Natural killer cell (primary cell): ENCODE results near the gene ZNF738. TPM values are rescaled to one million over a fixed set of nuclear protein-coding genes. Genes with fewer than 3 reads are reported as not detected.
"Not testable (repeated sequence)": the region's sequence is repeated elsewhere in the genome, so short reads cannot be mapped to it uniquely, and the experiment has no call there.

Source experiments
- ATAC-seq, 3 donors: fragments of 150-1000 bp in 2 of 3; fragments of 200-7000 bp in 1 of 3; cut with Tn5 transposase; 1 replicate in 1 of 3; 2 replicates in 2 of 3; pipeline ENCODE4 v1.10.0; 2021; ENCODE audit warnings: mild to moderate bottlenecking in 2 of 3, moderate library complexity in 2 of 3
- DNase-seq, 2 donors: peaks; one replicate each; pipeline versions ENCODE4 v3.0.0 to v3.0.0-alpha.2; 2013 to 2021; ENCODE audit warnings: mixed read lengths in 1 of 2
- H3K27ac ChIP-seq: one replicate; pipeline ENCODE4 v1.5.1; 2013; ENCODE audit warnings: mild to moderate bottlenecking, low read length
- H3K27me3 ChIP-seq: one replicate; pipeline ENCODE4 v1.6.1; 2013; ENCODE audit warnings: low read length; ENCODE audit not compliant: control insufficient read depth, insufficient read depth
- H3K36me3 ChIP-seq: one replicate; pipeline ENCODE4 v1.6.1; 2013; ENCODE audit warnings: low read length; ENCODE audit not compliant: control insufficient read depth, insufficient read depth
- H3K4me1 ChIP-seq: one replicate; pipeline ENCODE4 v1.6.1; 2013; ENCODE audit warnings: low read length; ENCODE audit not compliant: control insufficient read depth, insufficient read depth
- H3K4me3 ChIP-seq: one replicate; pipeline ENCODE4 v1.5.1; 2013; ENCODE audit warnings: low read length
- H3K9me3 ChIP-seq: one replicate; pipeline ENCODE4 v1.6.1; 2013; ENCODE audit warnings: low read length; ENCODE audit not compliant: control insufficient read depth, insufficient read depth
- H3K27ac Mint-ChIP-seq, 2 donors: one replicate each; pipeline ENCODE4 v1.8.0; 2022; ENCODE audit warnings: mild to moderate bottlenecking in 2 of 2, mixed read lengths in 2 of 2, moderate library complexity in 1 of 2
- H3K27me3 Mint-ChIP-seq, 2 donors: one replicate each; pipeline ENCODE4 v1.8.0; 2022; ENCODE audit warnings: low read depth in 2 of 2, mixed read lengths in 2 of 2
- H3K36me3 Mint-ChIP-seq: one replicate; pipeline ENCODE4 v1.8.0; 2022; ENCODE audit warnings: mixed read lengths
- H3K4me1 Mint-ChIP-seq, 2 donors: one replicate each; pipeline ENCODE4 v1.8.0; 2022; ENCODE audit warnings: mixed read lengths in 2 of 2
- H3K4me3 Mint-ChIP-seq: one replicate; pipeline ENCODE4 v1.8.0; 2022; ENCODE audit warnings: mild to moderate bottlenecking, moderate library complexity, mixed read lengths
- H3K9me3 Mint-ChIP-seq, 2 donors: one replicate each; pipeline ENCODE4 v1.8.0; 2022; ENCODE audit warnings: mixed read lengths in 2 of 2
- CTCF ChIP-seq: fragments of 200-600 bp; IDR thresholded peaks from one replicate; pipeline ENCODE4 v1.8.0; 2022; ENCODE audit warnings: antibody characterized with exemption
- WGBS: methylation state at CpG from one replicate; pipeline ENCODE4 v1.1.7; 2013; ENCODE audit warnings: missing lambda C conversion rate; ENCODE audit not compliant: insufficient coverage; 5-methylcytosine and 5-hydroxymethylcytosine counted together
- intact Hi-C: fragments of 100-400 bp; cut with micrococcal nuclease; formaldehyde crosslinking; loops from one replicate; pipeline ENCODE4 v1.14.2; 2022
- total RNA-seq, 4 donors: library from RNA; stranded (reverse); fragments of 120-200 nt in 1 of 4; gene quantifications; one replicate each; pipeline versions ENCODE4 v1.2.3 to v1.2.4, GENCODE V29; 2013 to 2022

ZNF738 gene
- total RNA-seq = 10 to 100 TPM; 11.4 to 22.9 (median 14.7) TPM
- total RNA-seq (2013) = 19.3 TPM

GRCh38 chr19:21358768-21359451 lies at the start of gene ZNF738:
Gene ZNF738 (plus strand): TSS chr19:21359000. CDS start chr19:21359141, 141 bp downstream.
- H3K27ac ChIP-seq = peak within 1 kb of the TSS; percentile 83
- H3K27me3 ChIP-seq = no peaks in the 10 kb centered on the region
- H3K4me3 Mint-ChIP-seq = peak within 1 kb of the TSS; percentile 99
- ATAC-seq (peak; percentile 97 to 98 (median 98)), DNase-seq (peak; percentile 85 to 91)
- peaks cover 7% of the 10 kb centered on the region for H3K4me1 ChIP-seq
- peak within 1 kb of the TSS; percentile 94 to 96 for H3K27ac Mint-ChIP-seq
- no peaks in the 10 kb centered on the region for H3K27me3 Mint-ChIP-seq
- H3K4me1 Mint-ChIP-seq = peaks cover 18% of the 10 kb centered on the region in 2 donors
- no peaks in the 10 kb centered on the region for H3K9me3 Mint-ChIP-seq
- under 1% methylated on average over 35 of the region's 36 CpGs for WGBS
- H3K36me3 ChIP-seq = peaks cover 14% of the 10 kb centered on the region
- intact Hi-C loops = loop anchor here (1.0 to 2.0 kb wide), 3 partner anchors 30 to 146 kb away; partner anchors contain the start of genes ZNF429, ZNF493 and ZNF708
- H3K4me3 ChIP-seq = peak within 1 kb of the TSS; percentile 85
- TF ChIP-seq CTCF = no peak
- peaks cover 9% of the 10 kb centered on the region for H3K36me3 Mint-ChIP-seq
- no peaks in the 10 kb centered on the region for H3K9me3 ChIP-seq

GRCh38 chr19:21312807-21313206 lies 46.0 kb upstream of the ZNF738 start:
- whole genome bisulfite sequencing = 100% methylated on average over 2 of the region's 2 CpGs
- intact Hi-C loops, DNase-seq, H3K27me3 Mint-ChIP-seq, H3K4me3 ChIP-seq, H3K9me3 Mint-ChIP-seq, H3K4me3 Mint-ChIP-seq, H3K4me1 ChIP-seq, ATAC-seq, H3K36me3 Mint-ChIP-seq, H3K27me3 ChIP-seq, H3K36me3 ChIP-seq, H3K9me3 ChIP-seq, H3K27ac ChIP-seq: not testable (repeated sequence)
- Mint-ChIP-seq H3K4me1 (peaks cover 40 to 60% of the 10 kb centered on the region in 2 donors), H3K27ac (peak overlapping the region in 1 of 2 donors; percentile 48)

- TF ChIP-seq CTCF = no peak
- H3K4me1 ChIP-seq = no peaks in the 10 kb centered on the region
- H3K27ac ChIP-seq = no peak overlapping the region
- 90% methylated on average over 1 of the region's 1 CpG for WGBS
- no peak overlapping the region for H3K4me3 ChIP-seq
- no peak for ATAC-seq
- no peaks in the 10 kb centered on the region for H3K27me3 ChIP-seq
- peaks cover 7% of the 10 kb centered on the region for H3K36me3 ChIP-seq
- H3K4me1 Mint-ChIP-seq = peaks cover 48 to 61% of the 10 kb centered on the region in 2 donors
- H3K27me3 Mint-ChIP-seq = no peaks in the 10 kb centered on the region
- peak overlapping the region; percentile 65 to 72 for H3K27ac Mint-ChIP-seq
- intact Hi-C loops = no loop called here
- no peaks in the 10 kb centered on the region for H3K36me3 Mint-ChIP-seq
- H3K4me3 Mint-ChIP-seq = no peak overlapping the region
- DNase-seq = no peak
- H3K9me3 Mint-ChIP-seq = no peaks in the 10 kb centered on the region
- H3K9me3 ChIP-seq = no peaks in the 10 kb centered on the region
Observed at GRCh38 chr19:21314676-21315075, 44.1 kb upstream of the ZNF738 start.

GRCh38 chr19:21317821-21318220 lies 41.0 kb upstream of the ZNF738 start:
- H3K27me3 ChIP-seq = no peaks in the 10 kb centered on the region
- Mint-ChIP-seq H3K4me3 (no peak overlapping the region), H3K4me1 (peaks cover 64 to 69% of the 10 kb centered on the region in 2 donors), H3K9me3 (no peaks in the 10 kb centered on the region), H3K36me3 (no peaks in the 10 kb centered on the region), H3K27me3 (no peaks in the 10 kb centered on the region), H3K27ac (peak overlapping the region; percentile 34 to 35)
- DNase-seq = no peak
- no peak for TF ChIP-seq CTCF
- no peak overlapping the region for H3K4me3 ChIP-seq
- no peaks in the 10 kb centered on the region for H3K9me3 ChIP-seq
- WGBS = 100% methylated on average over 1 of the region's 1 CpG
- ATAC-seq = no peak
- no peak overlapping the region for H3K27ac ChIP-seq
- peaks cover 4% of the 10 kb centered on the region for H3K36me3 ChIP-seq
- H3K4me1 ChIP-seq = peaks cover 12% of the 10 kb centered on the region
- intact Hi-C loops = no loop called here
